PC-3 (cell line): Measurements from ENCODE around the gene EIF4A3. TPM values are rescaled to one million over a fixed set of nuclear protein-coding genes. Genes with fewer than 3 reads are reported as not detected.

Experiments
- ATAC-seq: fragments of 200-7000 bp; cut with Tn5 transposase; 2 replicates; pipeline ENCODE4 v1.9.1; 2020; ENCODE audit warnings: mild to moderate bottlenecking, moderate library complexity
- BruUV-seq: library from RNA; stranded (reverse); fragments of 400-500 nt; replicated peaks from 2 replicates; lab custom pipeline; 2021; lab: Mats Ljungman, UMichigan
- CTCF ChIA-PET: fragments of 300-600 bp; sonication (Branson Sonifier 250); formaldehyde crosslinking; loops from one replicate; lab custom pipeline; 2022; ENCODE audit warnings: antibody characterized with exemption; lab: Charles Lee
- POLR2A ChIA-PET: fragments of 300-600 bp; sonication (Branson Sonifier 250); formaldehyde crosslinking; loops from one replicate; lab custom pipeline; 2022; ENCODE audit warnings: antibody characterized with exemption; ENCODE audit not compliant: unreplicated experiment; lab: Charles Lee
- DNase-seq: peaks from one replicate; pipeline ENCODE4 v3.0.0-alpha.2; 2015
- H2AFZ ChIP-seq: fragments of 300-600 bp; sonication (generic); 2 replicates; pipeline ENCODE4 v1.6.0; 2016; ENCODE audit warnings: antibody characterized with exemption, low read length
- H3F3A ChIP-seq: fragments of 300-600 bp; sonication (generic); one replicate; pipeline ENCODE4 v1.6.0; 2017; ENCODE audit warnings: antibody characterized with exemption, low read length, control low read depth, mild to moderate bottlenecking; ENCODE audit not compliant: unreplicated experiment
- H3K27ac ChIP-seq: fragments of 300-600 bp; sonication (generic); 2 replicates; pipeline ENCODE4 v1.5.1; 2016; ENCODE audit warnings: mild to moderate bottlenecking, low read length
- H3K27me3 ChIP-seq: fragments of 300-600 bp; sonication (generic); 2 replicates; pipeline ENCODE4 v1.6.1; 2016; ENCODE audit warnings: low read length, mixed read lengths
- H3K36me3 ChIP-seq: fragments of 300-600 bp; sonication (generic); 2 replicates; pipeline ENCODE4 v1.6.1; 2016; ENCODE audit warnings: low read depth, mixed run types, low read length, mixed read lengths
- H3K4me1 ChIP-seq: fragments of 300-600 bp; sonication (generic); 2 replicates; pipeline ENCODE4 v1.5.1; 2016; ENCODE audit warnings: low read length; ENCODE audit not compliant: insufficient read depth
- H3K4me2 ChIP-seq: fragments of 300-600 bp; sonication (generic); 2 replicates; pipeline ENCODE4 v1.6.0; 2016; ENCODE audit warnings: low read length
- H3K4me3 ChIP-seq: fragments of 300-600 bp; sonication (generic); 2 replicates; pipeline ENCODE4 v1.5.1; 2016; ENCODE audit warnings: mild to moderate bottlenecking, low read length, mixed read lengths
- H3K79me2 ChIP-seq: fragments of 300-600 bp; sonication (generic); 2 replicates; pipeline ENCODE4 v1.6.1; 2017; ENCODE audit warnings: low read length, mixed read lengths
- H3K9ac ChIP-seq: fragments of 300-600 bp; sonication (generic); 2 replicates; pipeline ENCODE4 v1.6.0; 2016; ENCODE audit warnings: mild to moderate bottlenecking, low read length
- H3K9me2 ChIP-seq: fragments of 300-600 bp; sonication (generic); replicated peaks from 2 replicates; pipeline ENCODE4 v1.6.1; 2016; ENCODE audit warnings: mixed run types, low read length, mixed read lengths
- H3K9me3 ChIP-seq: fragments of 300-600 bp; sonication (generic); 2 replicates; pipeline ENCODE4 v1.6.1; 2016; ENCODE audit warnings: low read length, mixed read lengths
- H4K20me1 ChIP-seq: fragments of 300-600 bp; sonication (generic); 2 replicates; pipeline ENCODE4 v1.6.1; 2016; ENCODE audit warnings: low read length, mixed read lengths
- EZH2 ChIP-seq: fragments of 300-600 bp; sonication (generic); IDR thresholded peaks from one replicate; pipeline ENCODE4 v1.6.1; 2017; ENCODE audit warnings: antibody characterized with exemption, mild to moderate bottlenecking, low read length; ENCODE audit not compliant: unreplicated experiment
- EZH2phosphoT487 ChIP-seq: fragments of 300-600 bp; sonication (generic); IDR thresholded peaks from 2 replicates; pipeline ENCODE4 v1.6.1; 2018; ENCODE audit warnings: mild to moderate bottlenecking, antibody characterized with exemption, low read length, borderline replicate concordance
- intact Hi-C: fragments of 100-400 bp; cut with micrococcal nuclease; formaldehyde crosslinking; loops from 2 replicates; pipeline ENCODE4 v1.9.0; 2023
- total RNA-seq: library from RNA; depleted of rRNA; stranded (reverse); fragments of >200 nt; gene quantifications from 2 replicates; pipeline ENCODE4 v1.2.3, GENCODE V29; 2014
- TF ChIP-seq, protein P1 (sequence below): fragments of 300-600 bp; sonication (generic); conservative IDR thresholded peaks from 2 replicates; pipeline ENCODE4 v1.5.1; 2017; ENCODE audit warnings: antibody characterized with exemption, low read depth, mild to moderate bottlenecking, low read length

The EIF4A3 gene
- total RNA-seq, 1 experiment from 2014 or later = 167 TPM

DNA sequence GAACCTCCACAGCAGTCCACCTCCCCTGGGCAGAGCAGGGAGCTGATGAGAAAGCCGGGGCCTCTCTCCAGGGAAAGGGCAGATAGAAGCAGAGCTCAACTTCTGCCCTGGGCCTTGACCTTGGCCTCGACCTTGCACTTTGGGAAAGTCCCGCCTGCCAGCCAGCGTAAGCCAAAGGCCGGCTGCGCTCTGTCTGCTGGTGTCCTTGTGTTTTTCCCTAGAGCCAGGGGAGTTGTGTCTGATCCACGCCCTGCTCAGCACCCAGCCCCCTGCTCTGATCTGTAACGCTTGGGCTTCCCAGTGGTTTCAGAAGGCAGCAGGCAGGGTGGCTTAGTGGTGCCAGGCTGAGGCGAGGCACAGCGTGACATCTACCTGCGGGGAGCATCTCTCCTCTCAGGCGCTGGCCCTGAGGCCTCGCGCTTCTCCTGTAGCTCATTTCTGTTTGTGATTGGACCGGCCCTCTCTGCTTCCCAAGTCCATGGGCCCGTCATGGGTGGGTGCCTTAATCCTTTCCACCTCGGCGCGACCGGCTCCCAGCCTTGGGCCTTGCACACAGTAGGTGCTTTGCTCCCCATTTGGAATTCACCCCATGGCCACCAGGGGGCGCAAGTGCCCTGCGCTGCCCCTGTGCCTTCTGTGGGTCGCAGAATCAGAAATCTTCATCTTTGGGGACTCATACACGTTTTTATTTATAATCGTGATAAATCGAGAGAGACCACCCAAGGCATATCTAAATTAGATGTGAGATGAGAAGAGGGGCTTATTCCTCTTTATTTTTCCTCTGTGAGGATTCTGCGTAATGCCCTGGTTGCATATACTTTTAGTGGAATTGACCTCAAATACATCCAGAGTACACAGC, 49.0 kb upstream of the EIF4A3 start:
- no peak for TF ChIP-seq EZH2phosphoT487
- TF ChIP-seq, protein P1, sequence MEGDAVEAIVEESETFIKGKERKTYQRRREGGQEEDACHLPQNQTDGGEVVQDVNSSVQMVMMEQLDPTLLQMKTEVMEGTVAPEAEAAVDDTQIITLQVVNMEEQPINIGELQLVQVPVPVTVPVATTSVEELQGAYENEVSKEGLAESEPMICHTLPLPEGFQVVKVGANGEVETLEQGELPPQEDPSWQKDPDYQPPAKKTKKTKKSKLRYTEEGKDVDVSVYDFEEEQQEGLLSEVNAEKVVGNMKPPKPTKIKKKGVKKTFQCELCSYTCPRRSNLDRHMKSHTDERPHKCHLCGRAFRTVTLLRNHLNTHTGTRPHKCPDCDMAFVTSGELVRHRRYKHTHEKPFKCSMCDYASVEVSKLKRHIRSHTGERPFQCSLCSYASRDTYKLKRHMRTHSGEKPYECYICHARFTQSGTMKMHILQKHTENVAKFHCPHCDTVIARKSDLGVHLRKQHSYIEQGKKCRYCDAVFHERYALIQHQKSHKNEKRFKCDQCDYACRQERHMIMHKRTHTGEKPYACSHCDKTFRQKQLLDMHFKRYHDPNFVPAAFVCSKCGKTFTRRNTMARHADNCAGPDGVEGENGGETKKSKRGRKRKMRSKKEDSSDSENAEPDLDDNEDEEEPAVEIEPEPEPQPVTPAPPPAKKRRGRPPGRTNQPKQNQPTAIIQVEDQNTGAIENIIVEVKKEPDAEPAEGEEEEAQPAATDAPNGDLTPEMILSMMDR = peak; percentile 99
- no peak overlapping the region for H2AFZ ChIP-seq
- H3K4me1 ChIP-seq = no peaks in the 10 kb centered on the region
- H4K20me1 ChIP-seq = no peaks in the 10 kb centered on the region
- peak; percentile 52 for DNase-seq
- no peak overlapping the region for H3K9ac ChIP-seq
- no peak overlapping the region for H3K27ac ChIP-seq
- no peaks in the 10 kb centered on the region for H3K9me3 ChIP-seq
- H3K9me2 ChIP-seq = no peaks in the 10 kb centered on the region
- H3K36me3 ChIP-seq = no peaks in the 10 kb centered on the region
- H3F3A ChIP-seq = no peaks in the 10 kb centered on the region
- POLR2A ChIA-PET = no interaction called here
- no peaks in the 10 kb centered on the region for H3K79me2 ChIP-seq
- CTCF ChIA-PET = interaction anchor here (0.6 to 0.8 kb wide), 2 partner anchors 48 to 50 kb away, joined by 3 to 4 read pairs; no protein-coding TSS in a partner anchor
- H3K27me3 ChIP-seq = no peaks in the 10 kb centered on the region
- no peak overlapping the region for H3K4me3 ChIP-seq
- no TSS peak for BruUV-seq
- H3K4me2 ChIP-seq = no peak overlapping the region
- intact Hi-C loops = loop anchor here (2.0 kb wide), 1 partner anchor 57 kb away; no protein-coding TSS in a partner anchor
- ATAC-seq = no peak

DNA sequence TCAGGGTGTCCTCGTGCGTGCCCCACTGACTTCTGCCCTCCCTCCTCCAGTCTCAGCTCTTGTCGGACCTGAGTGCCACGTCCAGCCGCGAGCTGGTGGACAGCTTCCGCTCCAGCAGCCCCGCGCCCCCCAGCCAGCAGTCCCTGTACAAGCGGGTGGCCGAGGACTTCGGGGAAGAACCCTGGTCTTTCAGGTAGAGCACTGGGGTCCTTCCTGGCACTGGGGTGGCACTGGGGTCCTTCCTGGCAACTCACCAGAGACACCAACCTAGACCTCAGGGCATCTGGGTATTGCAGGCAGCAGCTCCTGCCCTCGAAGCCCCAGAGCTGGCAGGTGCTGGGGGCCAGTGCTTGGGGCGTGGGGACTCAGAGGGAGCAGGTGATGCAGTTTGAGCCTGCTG, 48.2 kb upstream of the EIF4A3 start:
- no peaks in the 10 kb centered on the region for H3K79me2 ChIP-seq
- H3K9me3 ChIP-seq = no peaks in the 10 kb centered on the region
- intact Hi-C loops = no loop called here
- TF ChIP-seq EZH2phosphoT487 (no peak), EZH2 (no peak)
- TF ChIP-seq, protein P1 = no peak
- no peaks in the 10 kb centered on the region for H3K4me1 ChIP-seq
- ChIA-PET CTCF (interaction anchor here (0.8 kb wide), 1 partner anchor 49 kb away, joined by 4 read pairs; no protein-coding TSS in a partner anchor), POLR2A (no interaction called here)
- H3K4me3 ChIP-seq = no peak overlapping the region
- H3K9me2 ChIP-seq = no peaks in the 10 kb centered on the region
- no peak for DNase-seq
- no peak overlapping the region for H3K4me2 ChIP-seq
- no peaks in the 10 kb centered on the region for H3F3A ChIP-seq
- no peak for ATAC-seq
- H3K36me3 ChIP-seq = no peaks in the 10 kb centered on the region
- no peak overlapping the region for H3K9ac ChIP-seq
- no peaks in the 10 kb centered on the region for H3K27me3 ChIP-seq
- H4K20me1 ChIP-seq = no peaks in the 10 kb centered on the region
- H3K27ac ChIP-seq = no peak overlapping the region
- BruUV-seq = no TSS peak
- no peak overlapping the region for H2AFZ ChIP-seq
